GM10266 (cell line): Measurements from ENCODE around the gene SPAG7.

Experiments
- DNase-seq: peaks from one replicate; pipeline ENCODE4 v3.0.0; 2012; ENCODE audit errors: extremely low spot score
- TF ChIP-seq, protein P1 (sequence below): IDR thresholded peaks from 2 replicates; pipeline ENCODE4 v1.5.1; 2012; ENCODE audit warnings: mild to moderate bottlenecking, low read depth; ENCODE audit not compliant: control insufficient read depth, insufficient read depth; ENCODE audit errors: missing control alignments

SPAG7 gene

DNA sequence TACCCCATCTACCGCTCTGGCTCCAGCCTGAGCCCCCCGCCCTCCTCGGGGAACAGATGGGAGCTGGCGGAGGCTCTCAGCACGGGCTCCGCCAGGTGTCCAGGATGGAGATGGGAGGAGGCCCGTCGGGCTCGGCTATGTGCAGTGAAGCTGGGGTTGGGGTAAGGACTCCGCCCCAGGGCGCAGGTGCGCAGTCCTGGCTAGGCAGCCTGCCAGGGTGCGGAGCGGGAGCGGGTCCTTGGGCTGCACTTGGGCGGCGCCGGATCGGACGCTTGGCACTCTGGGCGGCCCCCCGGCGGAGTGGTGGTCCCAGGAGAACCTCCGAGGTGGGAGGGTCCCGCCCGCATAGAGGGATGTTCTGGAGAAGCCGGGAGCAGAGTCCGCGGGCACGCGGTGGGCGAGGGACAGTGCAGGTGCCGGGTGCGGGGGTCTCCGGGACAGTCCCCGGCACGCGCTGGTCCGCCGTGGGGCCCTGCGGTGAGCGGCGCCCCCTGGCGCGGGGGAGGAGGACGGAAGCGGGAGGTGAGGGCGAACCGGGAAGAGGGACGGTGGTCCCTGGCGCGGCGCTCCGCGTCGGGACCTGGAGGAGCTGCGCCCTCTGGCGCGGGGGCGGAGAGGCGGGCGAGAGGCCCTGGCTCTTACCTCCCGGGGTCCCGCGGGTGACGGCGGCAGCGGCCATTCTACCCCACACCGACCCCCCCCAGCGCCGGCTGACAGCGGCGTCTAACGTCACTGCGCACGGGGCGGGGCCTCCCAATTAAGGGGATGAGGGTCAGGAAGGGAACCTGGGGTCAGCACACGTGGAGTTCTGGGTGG lies 19.5 kb upstream of the SPAG7 start, which contains the start of gene CAMTA2:
CAMTA2 (minus strand) TSS at position 725 of the 816 bp plus-strand sequence. CDS start 1,453 bp downstream, outside the sequence.
- peak; percentile 87 for DNase-seq
- TF ChIP-seq, protein P1, sequence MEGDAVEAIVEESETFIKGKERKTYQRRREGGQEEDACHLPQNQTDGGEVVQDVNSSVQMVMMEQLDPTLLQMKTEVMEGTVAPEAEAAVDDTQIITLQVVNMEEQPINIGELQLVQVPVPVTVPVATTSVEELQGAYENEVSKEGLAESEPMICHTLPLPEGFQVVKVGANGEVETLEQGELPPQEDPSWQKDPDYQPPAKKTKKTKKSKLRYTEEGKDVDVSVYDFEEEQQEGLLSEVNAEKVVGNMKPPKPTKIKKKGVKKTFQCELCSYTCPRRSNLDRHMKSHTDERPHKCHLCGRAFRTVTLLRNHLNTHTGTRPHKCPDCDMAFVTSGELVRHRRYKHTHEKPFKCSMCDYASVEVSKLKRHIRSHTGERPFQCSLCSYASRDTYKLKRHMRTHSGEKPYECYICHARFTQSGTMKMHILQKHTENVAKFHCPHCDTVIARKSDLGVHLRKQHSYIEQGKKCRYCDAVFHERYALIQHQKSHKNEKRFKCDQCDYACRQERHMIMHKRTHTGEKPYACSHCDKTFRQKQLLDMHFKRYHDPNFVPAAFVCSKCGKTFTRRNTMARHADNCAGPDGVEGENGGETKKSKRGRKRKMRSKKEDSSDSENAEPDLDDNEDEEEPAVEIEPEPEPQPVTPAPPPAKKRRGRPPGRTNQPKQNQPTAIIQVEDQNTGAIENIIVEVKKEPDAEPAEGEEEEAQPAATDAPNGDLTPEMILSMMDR: peak; percentile 76

DNA sequence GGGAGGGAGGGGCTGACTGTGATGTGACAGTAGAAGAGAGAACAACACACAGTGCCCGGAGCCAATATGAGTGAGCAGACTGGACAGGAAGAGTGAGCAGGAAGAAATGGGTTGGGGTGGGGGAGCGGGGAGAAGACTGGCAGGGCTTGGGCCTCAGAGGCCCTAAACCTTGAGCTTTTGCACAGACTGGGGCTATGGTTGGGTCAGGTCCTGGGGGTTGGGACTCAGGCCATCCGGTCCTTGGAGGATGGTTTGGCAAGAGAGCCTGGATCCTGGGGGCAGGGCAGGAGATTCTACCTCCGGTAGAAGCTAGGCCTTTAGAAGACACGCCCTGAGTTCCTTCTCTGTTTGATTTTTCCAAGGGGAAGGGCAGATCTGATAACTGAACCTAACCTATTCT lies 18.8 kb upstream of the SPAG7 start:
- no peak for DNase-seq
- TF ChIP-seq, protein P1: no peak

DNA sequence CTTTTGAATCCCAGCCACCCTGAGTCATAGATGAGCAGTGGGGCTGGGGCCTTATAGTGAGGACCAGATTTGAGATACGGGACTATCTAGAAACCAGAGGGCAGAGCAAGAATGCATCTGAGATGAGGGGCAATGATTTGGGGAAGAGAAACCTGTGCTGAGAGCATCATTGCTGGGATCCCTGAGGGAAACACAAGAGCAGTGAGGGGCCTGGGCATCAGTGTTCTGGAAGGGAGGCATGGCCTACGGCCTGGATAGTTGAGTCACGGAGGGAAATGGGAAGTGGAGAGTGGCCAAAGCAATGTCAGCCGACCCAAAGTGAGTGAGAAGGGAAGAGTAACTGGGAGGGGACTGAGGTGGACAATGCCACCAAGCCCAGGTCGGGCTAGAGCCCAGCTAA lies 14.7 kb upstream of the SPAG7 start:
- no peak for DNase-seq
- TF ChIP-seq, protein P1: no peak

DNA sequence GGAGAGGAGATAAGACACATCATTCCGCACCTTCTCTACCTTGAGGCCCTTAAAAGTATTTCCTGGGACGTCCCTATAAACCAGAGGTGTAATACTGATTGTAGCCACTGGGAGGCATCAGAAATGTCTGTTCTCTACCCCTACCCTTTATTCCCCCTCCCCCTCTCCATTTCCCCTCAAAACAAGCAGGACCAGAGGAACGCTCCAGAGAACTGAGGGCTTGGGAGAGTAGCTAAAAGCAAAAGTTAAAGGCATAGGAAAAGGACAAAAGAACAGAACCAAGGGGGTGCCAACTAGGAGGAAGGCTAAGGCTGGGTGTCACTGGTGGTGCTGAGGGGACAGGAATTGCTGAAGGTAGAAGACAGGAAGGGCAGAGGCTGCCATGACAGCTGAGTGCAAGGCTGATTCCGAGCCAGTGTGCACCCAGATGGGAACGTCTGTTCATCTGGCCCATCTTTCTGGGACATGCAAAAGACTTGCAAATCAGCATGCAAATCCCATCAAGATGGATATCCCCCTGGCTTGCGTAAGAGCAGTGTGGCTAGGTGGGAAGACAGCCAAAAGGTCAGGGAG lies 13.1 kb upstream of the SPAG7 start:
- DNase-seq: peak; percentile 68
- TF ChIP-seq, protein P1: peak; percentile 55

DNA sequence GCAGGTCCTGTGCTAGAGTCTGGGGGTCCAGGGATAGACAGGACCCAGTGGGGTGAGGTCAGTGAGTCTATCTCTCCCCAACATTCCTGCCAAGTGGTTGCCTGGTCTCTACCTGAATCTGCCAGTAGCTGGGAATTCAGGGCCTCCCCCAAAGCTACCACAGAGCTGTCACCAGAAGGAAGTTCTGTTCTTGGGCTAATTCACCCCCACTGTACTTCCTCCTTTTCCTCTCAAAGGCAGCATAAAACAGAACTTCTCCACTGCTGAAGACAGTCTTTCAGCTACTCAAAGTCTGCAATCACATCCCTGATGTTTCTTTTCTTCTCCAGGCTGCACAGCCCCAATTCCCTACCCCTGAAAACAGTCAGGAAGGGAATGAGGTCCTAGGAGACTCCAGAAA lies 11.1 kb upstream of the SPAG7 start:
- DNase-seq: no peak
- TF ChIP-seq, protein P1: no peak

DNA sequence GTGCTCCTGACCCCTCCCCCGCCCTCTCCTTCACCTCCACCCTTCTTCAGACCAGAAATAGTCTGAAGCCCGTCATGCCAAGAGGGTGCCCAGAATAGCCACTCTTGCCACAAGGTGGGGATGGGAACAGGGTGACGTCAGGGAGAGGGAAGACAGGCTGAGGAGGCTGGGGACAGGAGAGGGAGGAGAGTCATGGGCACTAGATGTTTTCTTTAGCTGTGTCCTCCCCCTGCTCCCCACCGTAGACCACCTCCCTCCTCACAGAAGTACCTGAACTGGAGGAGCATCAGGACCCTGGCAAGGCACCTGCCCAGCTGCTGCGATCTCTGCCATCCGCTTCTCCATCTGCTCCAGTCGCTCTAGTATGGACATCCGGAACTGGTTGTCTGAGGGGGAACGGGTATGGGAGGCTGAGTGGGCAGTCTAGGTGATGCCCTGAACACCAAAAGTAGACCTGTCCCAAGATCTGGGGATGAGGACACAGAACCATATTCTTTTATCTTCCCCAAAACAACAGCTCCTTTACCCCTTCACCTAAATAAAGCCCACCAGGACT lies 6.6 kb upstream of the SPAG7 start:
- no peak for DNase-seq
- TF ChIP-seq, protein P1: no peak
